Smooth muscle cell (in vitro differentiated cells): ENCODE results near the gene MAT2A. TPM values are rescaled to one million over a fixed set of nuclear protein-coding genes. Genes with fewer than 3 reads are reported as not detected.

Experiments
- DNase-seq: peaks from one replicate; lab custom pipeline; 2025; ENCODE audit not compliant: unreplicated experiment; lab: John Stamatoyannopoulos, UW
- H2AFZ ChIP-seq: fragments of 200-600 bp; sonication (generic); 2 replicates; pipeline ENCODE4 v1.6.0; 2016; ENCODE audit warnings: antibody characterized with exemption, low read depth, mild to moderate bottlenecking
- H3F3A ChIP-seq: fragments of 200-600 bp; sonication (generic); 2 replicates; pipeline ENCODE4 v1.6.0; 2017; ENCODE audit warnings: antibody characterized with exemption, low read depth
- H3K27ac ChIP-seq: fragments of 200-600 bp; sonication (generic); 2 replicates; pipeline ENCODE4 v1.5.1; 2016; ENCODE audit warnings: low read depth, mild to moderate bottlenecking
- H3K27me3 ChIP-seq: fragments of 200-600 bp; sonication (generic); 2 replicates; pipeline ENCODE4 v1.6.1; 2016; ENCODE audit warnings: low read depth, mild to moderate bottlenecking
- H3K36me3 ChIP-seq: fragments of 200-600 bp; sonication (generic); 2 replicates; pipeline ENCODE4 v1.5.1; 2016; ENCODE audit warnings: low read depth
- H3K4me1 ChIP-seq: fragments of 200-600 bp; sonication (generic); 2 replicates; pipeline ENCODE4 v1.5.1; 2016; ENCODE audit warnings: low read depth
- H3K4me2 ChIP-seq: fragments of 200-600 bp; sonication (generic); 2 replicates; pipeline ENCODE4 v1.6.0; 2016; ENCODE audit warnings: mild to moderate bottlenecking
- H3K4me3 ChIP-seq: fragments of 200-600 bp; sonication (generic); 2 replicates; pipeline ENCODE4 v1.5.1; 2016; ENCODE audit warnings: mild to moderate bottlenecking
- H3K79me2 ChIP-seq: fragments of 200-600 bp; sonication (generic); 2 replicates; pipeline ENCODE4 v1.6.0; 2016; ENCODE audit warnings: low read depth, mild to moderate bottlenecking
- H3K9ac ChIP-seq: fragments of 200-600 bp; sonication (generic); 2 replicates; pipeline ENCODE4 v1.6.0; 2016; ENCODE audit warnings: low read depth
- H3K9me3 ChIP-seq: fragments of 200-600 bp; sonication (generic); replicated peaks from 2 replicates; pipeline ENCODE4 v1.5.1; 2016; ENCODE audit warnings: low read depth
- H4K20me1 ChIP-seq: fragments of 200-600 bp; sonication (generic); 2 replicates; pipeline ENCODE4 v1.6.0; 2016; ENCODE audit warnings: low read depth
- WGBS: methylation state at CpG from one replicate; pipeline ENCODE4 v1.1.7; 2016; ENCODE audit warnings: low lambda C conversion rate; 5-methylcytosine and 5-hydroxymethylcytosine counted together
- polyA plus RNA-seq: library from polyadenylated mRNA; unstranded; fragments of >200 nt; fragmentation: Nextera tagmentation; extraction: Ambion mirVana; gene quantifications from 2 replicates; pipeline ENCODE4 v1.2.1, GENCODE V29; 2016
- total RNA-seq: library from RNA; depleted of rRNA; stranded (reverse); fragments of >200 nt; gene quantifications from 2 replicates; pipeline ENCODE4 v1.2.3, GENCODE V29; 2014
- TF ChIP-seq, protein P1 (sequence below): fragments of 200-600 bp; sonication (generic); IDR thresholded peaks from 2 replicates; pipeline ENCODE4 v1.5.1; 2017; ENCODE audit warnings: borderline replicate concordance, mild to moderate bottlenecking, antibody characterized with exemption; ENCODE audit not compliant: insufficient read depth, poor library complexity, severe bottlenecking

The MAT2A gene
- total and polyA plus RNA-seq, 2 experiments from 2014 or later = 93.8 to 108 TPM

DNA sequence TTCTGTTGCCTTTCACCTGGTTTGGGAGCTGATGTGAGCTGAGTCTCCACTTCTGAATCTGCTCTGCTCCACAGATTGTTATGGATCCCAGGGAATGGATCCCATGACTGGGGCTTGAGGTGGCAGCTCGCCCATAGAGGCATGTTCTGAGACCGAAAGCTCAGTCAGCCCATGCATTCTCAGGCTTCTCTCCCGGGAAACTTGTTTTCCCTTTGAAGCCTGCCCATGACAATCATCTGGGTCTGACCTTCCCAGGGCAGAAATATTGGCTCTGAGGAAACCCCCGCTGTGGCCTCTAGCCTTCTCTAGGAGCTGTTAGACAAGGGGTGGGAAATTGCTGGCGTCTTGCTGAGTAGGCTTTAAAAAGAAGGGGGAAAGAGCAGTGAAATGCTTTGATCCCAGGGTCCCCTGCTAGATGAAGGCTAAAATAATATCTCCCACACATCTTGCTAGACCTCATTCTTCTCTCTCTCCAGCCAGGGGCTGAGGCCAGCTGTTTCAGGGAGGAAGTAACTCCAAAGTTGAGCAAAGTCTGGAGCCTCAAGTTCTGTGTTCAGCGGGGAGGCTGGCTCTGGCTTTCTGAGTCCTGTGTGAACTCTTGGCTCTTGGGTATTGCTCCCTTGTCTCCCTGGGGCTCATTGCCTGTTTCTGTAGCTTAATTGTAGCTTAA is 40.4 kb downstream of the MAT2A start:
- no peaks in the 10 kb centered on the region for H3K9me3 ChIP-seq
- no peaks in the 10 kb centered on the region for H3K27me3 ChIP-seq
- peaks cover 19% of the 10 kb centered on the region for H3K4me1 ChIP-seq
- peak overlapping the region; percentile 20 for H2AFZ ChIP-seq
- no peaks in the 10 kb centered on the region for H3K79me2 ChIP-seq
- peak overlapping the region; percentile 84 for H3K4me2 ChIP-seq
- H3F3A ChIP-seq = peaks cover 9% of the 10 kb centered on the region
- WGBS = 42% methylated on average over 6 of the region's 6 CpGs
- TF ChIP-seq, protein P1, sequence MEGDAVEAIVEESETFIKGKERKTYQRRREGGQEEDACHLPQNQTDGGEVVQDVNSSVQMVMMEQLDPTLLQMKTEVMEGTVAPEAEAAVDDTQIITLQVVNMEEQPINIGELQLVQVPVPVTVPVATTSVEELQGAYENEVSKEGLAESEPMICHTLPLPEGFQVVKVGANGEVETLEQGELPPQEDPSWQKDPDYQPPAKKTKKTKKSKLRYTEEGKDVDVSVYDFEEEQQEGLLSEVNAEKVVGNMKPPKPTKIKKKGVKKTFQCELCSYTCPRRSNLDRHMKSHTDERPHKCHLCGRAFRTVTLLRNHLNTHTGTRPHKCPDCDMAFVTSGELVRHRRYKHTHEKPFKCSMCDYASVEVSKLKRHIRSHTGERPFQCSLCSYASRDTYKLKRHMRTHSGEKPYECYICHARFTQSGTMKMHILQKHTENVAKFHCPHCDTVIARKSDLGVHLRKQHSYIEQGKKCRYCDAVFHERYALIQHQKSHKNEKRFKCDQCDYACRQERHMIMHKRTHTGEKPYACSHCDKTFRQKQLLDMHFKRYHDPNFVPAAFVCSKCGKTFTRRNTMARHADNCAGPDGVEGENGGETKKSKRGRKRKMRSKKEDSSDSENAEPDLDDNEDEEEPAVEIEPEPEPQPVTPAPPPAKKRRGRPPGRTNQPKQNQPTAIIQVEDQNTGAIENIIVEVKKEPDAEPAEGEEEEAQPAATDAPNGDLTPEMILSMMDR = no peak
- no peak overlapping the region for H3K9ac ChIP-seq
- DNase-seq = no peak
- H3K4me3 ChIP-seq = peak overlapping the region; percentile 55
- peak overlapping the region; percentile 67 for H3K27ac ChIP-seq
- H4K20me1 ChIP-seq = no peaks in the 10 kb centered on the region
- H3K36me3 ChIP-seq = no peaks in the 10 kb centered on the region

DNA sequence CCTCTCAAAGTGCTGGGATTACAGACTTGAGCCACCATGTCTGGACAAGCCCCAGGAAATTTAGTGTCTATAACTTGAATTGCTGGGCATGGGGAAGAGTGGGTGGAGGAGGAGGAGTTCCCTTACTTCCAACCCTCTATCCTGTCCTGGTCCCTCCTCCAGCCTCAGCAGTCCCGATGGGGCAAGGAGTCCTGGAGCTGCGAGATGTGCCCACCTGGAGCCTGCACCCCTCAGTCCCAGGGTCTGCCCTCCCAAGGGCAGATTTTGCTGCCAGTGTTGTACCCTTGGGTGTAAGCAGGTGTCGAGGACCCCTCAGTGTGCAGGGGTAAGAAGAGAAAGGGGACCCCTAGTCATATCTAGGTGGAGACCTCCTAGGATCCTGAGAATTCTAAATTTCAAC is 41.2 kb downstream of the MAT2A start:
- TF ChIP-seq, protein P1 = no peak
- Histone ChIP-seq H3K79me2 (no peaks in the 10 kb centered on the region), H3K9ac (no peak overlapping the region), H3F3A (peaks cover 9% of the 10 kb centered on the region), H4K20me1 (no peaks in the 10 kb centered on the region), H3K27me3 (no peaks in the 10 kb centered on the region), H3K4me2 (no peak overlapping the region), H2AFZ (no peak overlapping the region), H3K4me1 (peaks cover 19% of the 10 kb centered on the region), H3K36me3 (no peaks in the 10 kb centered on the region), H3K27ac (no peak overlapping the region), H3K9me3 (no peaks in the 10 kb centered on the region), H3K4me3 (no peak overlapping the region)
- no peak for DNase-seq
- 91% methylated on average over 3 of the region's 3 CpGs for WGBS

DNA sequence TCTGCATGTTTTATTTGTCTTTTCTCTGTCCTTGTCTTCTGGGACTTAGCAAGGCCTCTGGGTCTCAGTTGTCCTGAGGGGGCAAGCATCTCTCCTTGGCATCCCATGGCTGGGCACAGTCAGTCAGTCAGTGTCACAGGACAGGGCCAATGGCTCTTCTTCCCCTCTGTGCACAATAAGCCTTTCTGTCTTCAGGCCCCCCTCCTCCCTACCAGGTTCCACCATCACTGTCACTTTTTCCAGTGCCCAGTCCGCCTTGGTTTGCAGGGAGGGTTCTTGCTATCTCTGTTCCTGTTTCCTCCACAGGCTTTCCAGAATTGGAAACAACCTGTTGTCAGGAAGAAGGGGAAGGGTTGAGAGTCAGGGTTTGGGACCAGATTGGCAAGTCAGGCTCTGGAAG is 43.5 kb downstream of the MAT2A start:
- no peaks in the 10 kb centered on the region for H4K20me1 ChIP-seq
- no peak overlapping the region for H2AFZ ChIP-seq
- H3K79me2 ChIP-seq = no peaks in the 10 kb centered on the region
- no peak overlapping the region for H3K4me3 ChIP-seq
- no peak overlapping the region for H3K27ac ChIP-seq
- no peaks in the 10 kb centered on the region for H3K36me3 ChIP-seq
- WGBS = 86% methylated on average over 1 of the region's 1 CpG
- H3K4me2 ChIP-seq = no peak overlapping the region
- no peaks in the 10 kb centered on the region for H3K27me3 ChIP-seq
- no peak for DNase-seq
- H3K9ac ChIP-seq = no peak overlapping the region
- peaks cover 19% of the 10 kb centered on the region for H3K4me1 ChIP-seq
- no peaks in the 10 kb centered on the region for H3K9me3 ChIP-seq
- H3F3A ChIP-seq = peaks cover 9% of the 10 kb centered on the region
- TF ChIP-seq, protein P1 = no peak

DNA sequence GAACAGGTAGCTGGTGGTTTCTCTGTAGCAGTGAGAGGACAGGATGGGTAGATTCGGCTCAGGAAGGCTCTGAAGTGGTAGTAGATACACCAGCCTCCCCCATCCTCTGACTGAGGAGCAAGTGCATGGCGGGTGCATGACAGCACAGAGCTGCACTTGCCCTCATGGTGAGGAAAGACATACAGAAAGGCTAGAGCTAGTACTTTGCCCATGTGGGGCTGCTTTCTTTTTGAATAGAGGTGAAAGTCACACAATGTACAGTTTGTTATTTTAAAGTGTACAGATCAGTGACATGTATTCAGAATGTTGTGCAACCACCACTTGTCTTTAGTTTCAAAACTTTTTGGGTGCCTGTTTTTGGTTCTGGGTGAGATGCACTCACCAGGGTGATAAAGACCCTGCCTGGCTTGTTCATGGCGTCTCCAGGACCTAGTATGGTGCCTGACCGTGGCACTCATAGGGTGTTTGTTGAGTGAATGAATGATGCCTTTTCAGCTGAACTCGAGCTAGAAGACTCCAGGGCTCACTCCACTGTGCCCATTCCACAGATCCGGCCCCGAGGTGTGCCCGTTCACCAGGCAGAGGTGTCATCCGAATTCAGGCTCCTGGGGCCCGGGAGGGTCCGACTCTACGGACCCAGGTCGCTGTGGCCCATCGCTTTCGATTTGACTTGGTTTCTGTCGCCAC is 44.8 kb downstream of the MAT2A start:
- H4K20me1 ChIP-seq = no peaks in the 10 kb centered on the region
- no peaks in the 10 kb centered on the region for H3K79me2 ChIP-seq
- no peaks in the 10 kb centered on the region for H3K27me3 ChIP-seq
- DNase-seq = no peak
- no peaks in the 10 kb centered on the region for H3K9me3 ChIP-seq
- peak overlapping the region; percentile 44 for H3K4me3 ChIP-seq
- peak overlapping the region; percentile 66 for H2AFZ ChIP-seq
- no peak overlapping the region for H3K27ac ChIP-seq
- peaks cover 6% of the 10 kb centered on the region for H3F3A ChIP-seq
- WGBS = 56% methylated on average over 16 of the region's 16 CpGs
- H3K4me1 ChIP-seq = peaks cover 10% of the 10 kb centered on the region
- no peak overlapping the region for H3K9ac ChIP-seq
- peak overlapping the region; percentile 85 for H3K4me2 ChIP-seq
- TF ChIP-seq, protein P1 = no peak
- no peaks in the 10 kb centered on the region for H3K36me3 ChIP-seq
